H1 (cell line): ENCODE results near the gene IL18R1. TPM values are rescaled to one million over a fixed set of nuclear protein-coding genes. Genes with fewer than 3 reads are reported as not detected.

Source experiments
- CBX5 ChIP-seq: fragments of 300-800, 300-1000 bp; sonication (generic); IDR thresholded peaks from 2 replicates; pipeline ENCODE4 v1.7.1; 2016; ENCODE audit warnings: antibody characterized with exemption, low read length, low read depth
- CHD2 ChIP-seq: IDR thresholded peaks from 2 replicates; pipeline ENCODE4 v1.6.1; 2012; ENCODE audit warnings: low read length, improper control_type of control experiment
- CHD7 ChIP-seq: fragments of 300-600 bp; sonication (generic); IDR thresholded peaks from 2 replicates; pipeline ENCODE4 v1.7.1; 2012; ENCODE audit warnings: low read length, moderate library complexity, mild to moderate bottlenecking, inconsistent platforms; ENCODE audit not compliant: insufficient replicate concordance
- FOSL1 ChIP-seq: IDR thresholded peaks from 2 replicates; pipeline ENCODE4 v1.6.1; 2011; ENCODE audit warnings: mild to moderate bottlenecking, low read depth, low read length, moderate library complexity; ENCODE audit not compliant: insufficient read depth
- HDAC2 ChIP-seq, 2 experiments: fragments of 300-600 bp in 1 of 2; sonication (generic) in 1 of 2; IDR thresholded peaks; 2 replicates each; pipeline ENCODE4 v1.6.1; 2011 to 2012; ENCODE audit warnings: low read depth in 2 of 2, low read length in 2 of 2, mild to moderate bottlenecking in 2 of 2, moderate library complexity in 2 of 2, borderline replicate concordance in 1 of 2, inconsistent platforms in 1 of 2
- NRF1 ChIP-seq: IDR thresholded peaks from 2 replicates; pipeline ENCODE4 v1.6.1; 2011; ENCODE audit warnings: mild to moderate bottlenecking, low read depth, low read length, improper control_type of control experiment
- POU5F1 ChIP-seq: IDR thresholded peaks from 2 replicates; pipeline ENCODE4 v1.6.1; 2011; ENCODE audit warnings: low read depth, mild to moderate bottlenecking, low read length, moderate library complexity
- SP1 ChIP-seq: IDR thresholded peaks from 2 replicates; pipeline ENCODE4 v1.6.1; 2011; ENCODE audit warnings: low read depth, low read length
- TBP ChIP-seq: IDR thresholded peaks from 2 replicates; pipeline ENCODE4 v1.6.1; 2011; ENCODE audit warnings: low read depth, low read length, improper control_type of control experiment
- YY1 ChIP-seq: IDR thresholded peaks from 2 replicates; pipeline ENCODE4 v1.6.1; 2011; ENCODE audit warnings: low read depth, mild to moderate bottlenecking, low read length
- polyA plus RNA-seq, 7 experiments: library from polyadenylated mRNA; depleted of rRNA in 3 of 7; stranded (reverse) in 5 of 7; unstranded in 2 of 7; fragments of >200 nt in 5 of 7; fragments of 200-250 nt in 2 of 7; gene quantifications; 1 replicate in 5 of 7; 2 replicates in 1 of 7; 4 replicates in 1 of 7; pipeline versions ENCODE4 v1.2.1 to v1.2.3, GENCODE V29; 2011 to 2013; ENCODE audit warnings: missing spikeins in 2 of 7, mixed read lengths in 2 of 7
- total RNA-seq: library from RNA; stranded (reverse); fragmentation: NEBNext Ultra II Directional; extraction: Animal tissue kit (Norgen Biotek cat#: 25700); gene quantifications from 2 replicates; pipeline ENCODE4 v1.2.1, GENCODE V29; 2021
- TF ChIP-seq, protein P1 (sequence below): IDR thresholded peaks from 2 replicates; pipeline ENCODE4 v1.6.1; 2012; ENCODE audit warnings: inconsistent platforms

The IL18R1 gene
- total and polyA plus RNA-seq, 2 of the 8 experiments (the other 6 are each of a cell fraction or from before 2014, with no cell fraction given), result 0.54 TPM; not detected in 1

DNA sequence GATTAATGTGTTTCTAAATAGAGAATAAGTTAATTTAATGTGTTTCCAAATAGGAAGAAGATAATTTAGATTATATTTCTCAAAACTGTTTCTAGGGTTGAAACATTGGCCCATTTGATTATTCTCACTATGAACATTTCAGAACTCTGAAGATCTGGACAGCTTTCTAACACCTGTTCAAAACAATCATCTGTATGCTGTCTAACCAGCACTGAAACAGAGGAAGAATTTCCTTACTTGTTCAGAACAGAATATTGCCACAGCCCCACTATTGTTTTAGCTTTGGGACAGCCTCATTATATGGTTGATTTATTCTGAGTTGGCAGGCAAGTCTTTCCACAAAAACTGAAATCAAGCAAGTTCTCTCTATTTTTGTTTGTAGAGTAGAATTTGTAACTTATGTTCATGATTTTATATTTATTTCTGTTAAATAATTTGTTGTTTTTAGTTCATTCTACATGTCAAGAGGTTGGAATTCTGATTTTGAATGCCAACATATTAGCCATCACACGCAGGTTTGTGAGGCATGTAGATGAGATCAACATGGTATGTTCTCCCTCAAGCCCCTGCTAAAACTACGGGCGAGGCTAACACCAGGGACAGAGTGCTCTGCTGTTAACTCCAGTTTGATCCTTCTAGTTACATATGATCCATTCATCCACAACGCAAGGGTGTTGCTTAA is 78.5 kb downstream of the IL18R1 start (continued):
- TF ChIP-seq CHD7 (no peak), TBP (no peak), FOSL1 (no peak), CBX5 (no peak), YY1 (no peak), SP1 (no peak), CHD2 (no peak), NRF1 (no peak), POU5F1 (no peak), HDAC2 (IDR thresholded peaks at IDR 0.05; ENCODE audit: borderline replicate concordance in 1 of 2, low read depth in 2 of 2, low read length in 2 of 2) (no peak)
- TF ChIP-seq, protein P1, sequence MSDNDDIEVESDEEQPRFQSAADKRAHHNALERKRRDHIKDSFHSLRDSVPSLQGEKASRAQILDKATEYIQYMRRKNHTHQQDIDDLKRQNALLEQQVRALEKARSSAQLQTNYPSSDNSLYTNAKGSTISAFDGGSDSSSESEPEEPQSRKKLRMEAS, result no peak
